ENCODE data around the gene TOP3B.
"Not testable (repeated sequence)": the region's sequence is repeated elsewhere in the genome, so short reads cannot be mapped to it uniquely, and the experiment has no call there.

- TF ChIP-seq CTCF, POLR2A, POLR2AphosphoS5, EP300 (IDR thresholded peaks at IDR 0.05): not testable (repeated sequence)
Observed at GRCh38 chr22:21939935-21940334, 42.7 kb downstream of the TOP3B start.
